Measurements from ENCODE around the gene SLC15A2. TPM values are rescaled to one million over a fixed set of nuclear protein-coding genes. Genes with fewer than 3 reads are reported as not detected.

SLC15A2 gene
- total and polyA plus RNA-seq, 9 of the 15 experiments (the other 6 are each of a cell fraction or from before 2014, with no cell fraction given): 0.05 to 0.53 (median 0.25) TPM; not detected in 1

DNA sequence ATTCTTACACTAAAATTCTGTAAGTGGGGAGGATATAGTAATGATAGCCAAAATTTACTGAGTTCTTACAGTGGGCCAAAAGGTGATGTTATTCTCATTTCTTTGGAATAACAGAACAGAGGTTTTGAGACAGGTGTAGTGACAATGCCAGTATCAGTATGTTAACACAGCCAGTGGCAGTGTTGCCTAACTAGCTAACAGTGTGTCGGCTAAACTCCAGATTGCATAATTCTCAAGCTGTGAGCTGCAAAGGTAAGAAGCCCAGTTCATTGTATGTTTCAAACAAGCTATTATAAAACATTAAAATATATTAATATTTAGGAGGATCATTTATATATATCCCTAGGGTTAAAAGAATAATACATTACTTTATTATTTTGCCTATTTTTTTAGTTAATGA is 920 bp downstream of the SLC15A2 start (continued):
- TF ChIP-seq ASH1L (IDR thresholded peaks at IDR 0.05; ENCODE audit: borderline replicate concordance, low read depth, partially characterized antibody) (no peak), NEUROD1 (IDR thresholded peaks at IDR 0.05; ENCODE audit: borderline replicate concordance, low read depth, low read length, partially characterized antibody) (no peak), ZBTB11 (CRISPR knock-in tag; IDR thresholded peaks at IDR 0.05) (no peak), TFAM (CRISPR knock-in tag; conservative IDR thresholded peaks at IDR 0.05) (no peak)

- Histone ChIP-seq H3K4me2 (ENCODE audit: insufficient read depth, low read length) (no peak overlapping the region), H3K27ac (ENCODE audit: extremely low read depth, low read depth, low read length) (no peak overlapping the region), H4K20me1 (replicated peaks; ENCODE audit: control insufficient read depth, insufficient read depth, low read length) (no peaks in the 10 kb centered on the region), H3K27me3 (ENCODE audit: control insufficient read depth in 2 of 2, insufficient read depth in 2 of 2, low read length in 2 of 2) (no peaks in the 10 kb centered on the region), H2AFZ (ENCODE audit: low read depth, low read length) (no peak overlapping the region), H3K4me3 (no peak overlapping the region), H3K9me1 (ENCODE audit: control insufficient read depth, insufficient read depth, low read length) (no peaks in the 10 kb centered on the region), H3K36me3 (ENCODE audit: control insufficient read depth, insufficient read depth, low read length) (no peaks in the 10 kb centered on the region), H3K9ac (ENCODE audit: insufficient read depth in 1 of 2, low read depth in 2 of 2, low read length in 2 of 2) (no peak overlapping the region), H3K9me3 (replicated peaks; ENCODE audit: control insufficient read depth, insufficient read depth, low read depth, low read length) (no peaks in the 10 kb centered on the region), H3K4me1 (replicated peaks in 1 of 2; ENCODE audit: control insufficient read depth in 2 of 2, insufficient read depth in 2 of 2, low read length in 2 of 2) (no peaks in the 10 kb centered on the region), H3K79me2 (ENCODE audit: control insufficient read depth, insufficient read depth, low read length) (no peaks in the 10 kb centered on the region)
- POLR2A ChIA-PET: no interaction called here
- CTCF ChIA-PET (ENCODE audit: low intra/inter-chr PET ratio): no interaction called here
- DNase-seq (ENCODE audit: extremely low read depth in 1 of 4, low spot score in 3 of 4): no peak
- intact Hi-C loops (cut with micrococcal nuclease): no loop called here
- no peak for ATAC-seq
- BruUV-seq (replicated peaks): no TSS peak
- FAIRE-seq: no peak
- TF ChIP-seq, protein P1, sequence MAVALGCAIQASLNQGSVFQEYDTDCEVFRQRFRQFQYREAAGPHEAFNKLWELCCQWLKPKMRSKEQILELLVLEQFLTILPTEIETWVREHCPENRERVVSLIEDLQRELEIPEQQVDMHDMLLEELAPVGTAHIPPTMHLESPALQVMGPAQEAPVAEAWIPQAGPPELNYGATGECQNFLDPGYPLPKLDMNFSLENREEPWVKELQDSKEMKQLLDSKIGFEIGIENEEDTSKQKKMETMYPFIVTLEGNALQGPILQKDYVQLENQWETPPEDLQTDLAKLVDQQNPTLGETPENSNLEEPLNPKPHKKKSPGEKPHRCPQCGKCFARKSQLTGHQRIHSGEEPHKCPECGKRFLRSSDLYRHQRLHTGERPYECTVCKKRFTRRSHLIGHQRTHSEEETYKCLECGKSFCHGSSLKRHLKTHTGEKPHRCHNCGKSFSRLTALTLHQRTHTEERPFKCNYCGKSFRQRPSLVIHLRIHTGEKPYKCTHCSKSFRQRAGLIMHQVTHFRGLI (CRISPR knock-in tag; IDR thresholded peaks at IDR 0.05): no peak
- TF ChIP-seq PRDM10 (IDR thresholded peaks at IDR 0.05; ENCODE audit: partially characterized antibody) (no peak), ID3 (CRISPR knock-in tag; IDR thresholded peaks at IDR 0.05) (no peak), ID3 (tag; IDR thresholded peaks at IDR 0.05) (no peak)
- in situ Hi-C loops (cut with MboI): no loop called here
Observed at GRCh38 chr3:121895736-121896135, 1.5 kb downstream of the SLC15A2 start.

Data from K562 (cell line).